Inflammatory macrophage treated with lipopolysaccharide for 4 hours (primary cell): ENCODE measurements around the gene ATL3.
"Not testable (repeated sequence)": the region's sequence is repeated elsewhere in the genome, so short reads cannot be mapped to it uniquely, and the experiment has no call there.

Source experiments
- DNase-seq: peaks from one replicate; pipeline ENCODE4 v3.0.0-alpha.2; 2020

ATL3 gene

DNA sequence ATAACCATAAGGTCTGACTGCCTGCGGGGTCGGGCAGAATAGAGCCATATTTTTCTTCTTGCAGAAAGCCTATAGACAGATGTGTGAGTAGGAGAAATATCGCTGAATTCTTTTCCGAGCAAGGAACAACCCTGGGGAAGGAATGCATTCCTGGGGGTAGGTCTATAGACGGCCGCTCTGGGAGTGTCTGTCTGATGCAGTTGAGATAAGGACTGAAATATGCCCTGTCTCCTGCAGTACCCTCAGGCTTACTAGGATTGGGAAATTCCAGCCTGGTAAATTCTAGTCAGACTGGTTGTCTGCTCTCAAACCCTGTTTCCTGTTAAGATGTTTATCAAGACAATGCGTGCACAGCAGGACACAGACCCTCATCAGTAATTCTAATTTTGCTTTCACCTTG is 90.0 kb downstream of the ATL3 start:
- DNase-seq = not testable (repeated sequence)

DNA sequence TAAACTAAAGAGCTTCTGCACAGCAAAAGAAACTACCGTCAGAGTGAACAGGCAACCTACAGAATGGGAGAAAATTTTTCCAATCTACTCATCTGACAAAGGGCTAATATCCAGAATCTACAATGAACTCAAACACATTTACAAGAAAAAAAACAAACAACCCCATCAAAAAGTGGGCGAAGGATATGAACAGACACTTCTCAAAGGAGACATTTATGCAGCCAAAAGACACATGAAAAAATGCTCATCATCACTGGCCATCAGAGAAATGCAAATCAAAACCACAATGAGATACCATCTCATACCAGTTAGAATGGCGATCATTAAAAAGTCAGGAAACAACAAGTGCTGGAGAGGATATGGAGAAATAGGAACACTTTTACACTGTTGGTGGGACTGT is 92.3 kb downstream of the ATL3 start:
- not testable (repeated sequence) for DNase-seq

DNA sequence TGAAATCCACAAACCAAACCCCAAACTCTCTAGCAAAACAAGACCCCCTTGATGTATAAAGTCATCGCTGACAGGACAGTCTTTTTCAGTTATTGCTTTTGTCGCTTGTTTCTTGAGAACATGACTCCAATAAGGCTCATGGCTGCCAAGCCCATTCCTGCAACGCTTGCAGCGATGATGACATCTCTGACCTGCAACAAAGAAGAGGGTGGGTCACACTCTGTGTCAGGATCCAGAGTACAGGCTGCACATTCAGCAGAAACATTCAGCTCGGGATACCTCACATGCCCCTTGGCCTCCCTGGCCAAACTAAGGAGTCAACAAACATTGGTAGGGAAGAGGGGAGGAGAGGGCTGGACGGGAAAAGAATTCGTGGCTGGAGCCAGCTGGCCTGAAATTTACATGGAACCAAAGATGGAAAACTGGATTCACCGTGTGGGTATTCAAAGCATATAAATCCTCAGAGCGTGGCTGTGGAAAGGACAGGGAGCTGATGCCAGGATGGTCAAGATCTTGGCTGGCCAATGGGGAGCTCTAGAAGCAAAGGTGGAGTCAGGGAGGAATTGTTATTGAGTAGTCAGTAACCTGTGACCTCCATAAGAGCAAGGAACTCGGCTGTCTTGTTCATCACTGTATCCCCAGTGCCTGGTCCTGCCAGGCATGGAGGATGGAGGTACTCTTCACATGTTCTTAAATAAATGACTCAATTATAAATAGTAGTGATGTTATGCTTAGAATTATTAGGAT is 96.1 kb downstream of the ATL3 start:
- no peak for DNase-seq
